Subcutaneous adipose tissue (tissue), 4 donors: Measurements from ENCODE around the gene WFDC10A. TPM values are rescaled to one million over a fixed set of nuclear protein-coding genes. Genes with fewer than 3 reads are reported as not detected.

Source experiments
- total RNA-seq, 4 donors: library from RNA; depleted of rRNA; stranded (reverse); fragments of >200 nt; gene quantifications; one replicate each; pipeline ENCODE4 v1.1.0, GENCODE V29; 2016
- TF ChIP-seq, protein P1 (sequence below): fragments of 450-650 bp; IDR thresholded peaks from one replicate; pipeline ENCODE4 v1.5.1; 2016; ENCODE audit warnings: low read depth, mild to moderate bottlenecking, control low read depth, antibody characterized with exemption, moderate library complexity

The WFDC10A gene
- total RNA-seq, 4 donors from 2014 or later = not detected

DNA sequence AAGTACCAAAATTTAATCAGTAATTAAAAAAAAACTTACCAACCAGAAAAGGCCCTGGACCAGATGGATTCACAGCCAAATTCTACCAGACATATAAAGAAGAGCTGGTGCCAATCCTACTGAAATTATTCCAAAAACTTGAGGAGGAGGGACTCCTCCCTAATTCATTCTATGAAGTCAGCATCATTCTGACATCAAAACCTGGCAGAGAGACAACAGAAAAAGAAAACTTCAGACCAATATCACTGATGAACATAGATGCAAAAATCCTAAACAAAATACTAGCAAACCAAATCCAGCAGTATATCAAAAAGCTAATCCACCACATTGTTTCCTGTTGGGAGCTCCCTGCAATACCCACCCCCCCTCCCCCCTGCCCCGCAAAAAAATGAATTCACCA lies 40.6 kb downstream of the WFDC10A start, which contains the start of gene WFDC11:
TSS of gene WFDC11 (minus strand) at position 101 of the 400 bp plus-strand sequence. CDS start 19,639 bp downstream, outside the sequence.
- TF ChIP-seq, protein P1, sequence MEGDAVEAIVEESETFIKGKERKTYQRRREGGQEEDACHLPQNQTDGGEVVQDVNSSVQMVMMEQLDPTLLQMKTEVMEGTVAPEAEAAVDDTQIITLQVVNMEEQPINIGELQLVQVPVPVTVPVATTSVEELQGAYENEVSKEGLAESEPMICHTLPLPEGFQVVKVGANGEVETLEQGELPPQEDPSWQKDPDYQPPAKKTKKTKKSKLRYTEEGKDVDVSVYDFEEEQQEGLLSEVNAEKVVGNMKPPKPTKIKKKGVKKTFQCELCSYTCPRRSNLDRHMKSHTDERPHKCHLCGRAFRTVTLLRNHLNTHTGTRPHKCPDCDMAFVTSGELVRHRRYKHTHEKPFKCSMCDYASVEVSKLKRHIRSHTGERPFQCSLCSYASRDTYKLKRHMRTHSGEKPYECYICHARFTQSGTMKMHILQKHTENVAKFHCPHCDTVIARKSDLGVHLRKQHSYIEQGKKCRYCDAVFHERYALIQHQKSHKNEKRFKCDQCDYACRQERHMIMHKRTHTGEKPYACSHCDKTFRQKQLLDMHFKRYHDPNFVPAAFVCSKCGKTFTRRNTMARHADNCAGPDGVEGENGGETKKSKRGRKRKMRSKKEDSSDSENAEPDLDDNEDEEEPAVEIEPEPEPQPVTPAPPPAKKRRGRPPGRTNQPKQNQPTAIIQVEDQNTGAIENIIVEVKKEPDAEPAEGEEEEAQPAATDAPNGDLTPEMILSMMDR = no peak

DNA sequence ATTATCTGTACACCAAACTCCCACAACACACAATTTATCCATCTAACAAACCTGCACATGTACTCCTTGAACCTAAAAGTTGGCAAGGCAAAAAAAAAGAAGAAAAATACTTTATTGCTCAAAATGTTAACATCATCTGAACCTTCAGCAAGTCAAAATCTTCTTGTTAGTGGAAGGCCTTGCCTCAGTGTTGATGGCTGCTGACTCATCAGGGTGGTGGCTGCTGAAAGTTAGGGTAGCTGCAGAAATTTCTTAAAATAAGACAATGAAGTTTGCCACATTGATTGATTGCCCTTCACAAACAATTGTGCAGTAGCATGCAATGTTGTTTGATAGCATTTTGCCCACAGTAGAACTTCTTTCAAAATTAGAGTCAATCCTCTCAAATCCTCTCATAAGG lies 43.2 kb downstream of the WFDC10A start:
- TF ChIP-seq, protein P1 = no peak

DNA sequence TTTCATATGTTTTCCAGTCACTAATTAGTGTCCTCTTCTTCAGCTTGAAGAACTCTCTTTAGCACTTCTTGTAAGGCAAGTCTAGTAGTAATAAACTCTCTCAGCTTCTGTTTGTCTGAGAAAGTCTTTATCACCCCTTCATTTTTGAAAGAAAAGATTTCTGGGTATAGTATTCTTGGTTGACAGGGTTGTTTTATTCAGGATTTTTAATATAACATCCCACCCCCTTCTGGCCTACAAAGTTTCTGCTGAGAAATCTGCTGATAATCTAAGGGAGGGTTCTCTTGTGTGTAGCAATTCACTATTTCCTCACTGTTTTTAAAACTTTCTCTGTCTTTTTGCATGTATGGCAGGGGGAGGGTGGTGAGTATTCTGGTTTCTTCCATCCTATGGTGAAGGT lies 50.1 kb downstream of the WFDC10A start:
- TF ChIP-seq, protein P1 = no peak

Other genes with a start within 250 kb of the WFDC10A start
- 10 to 100 TPM; 20.5 to 42.3 (median 24.3) TPM for gene DBNDD2, start 221.4 kb upstream of the WFDC10A start, total RNA-seq
- gene PIGT, start 213.6 kb upstream of the WFDC10A start, total RNA-seq = 10 to 100 TPM; 49.5 to 94.0 (median 79.9) TPM
- gene WFDC2, start 160.0 kb upstream of the WFDC10A start, total RNA-seq = 1 to 10 TPM in 1 of 4 donors, not detected in 3; 2.6 TPM
- not detected for gene SPINT3, start 114.1 kb upstream of the WFDC10A start, total RNA-seq
- not detected for gene WFDC6, start 90.3 kb upstream of the WFDC10A start, total RNA-seq
- not detected for gene EPPIN, start 82.3 kb upstream of the WFDC10A start, total RNA-seq
- not detected for gene WFDC8, start 50.5 kb upstream of the WFDC10A start, total RNA-seq
- not detected for gene WFDC9, start 1.5 kb downstream of the WFDC10A start, total RNA-seq
- gene WFDC11, start 40.5 kb downstream of the WFDC10A start, total RNA-seq = not detected
- gene WFDC13, start 72.3 kb downstream of the WFDC10A start, total RNA-seq = not detected
- not detected for gene WFDC10B, start 75.3 kb downstream of the WFDC10A start, total RNA-seq
- not detected for gene SPINT4, start 92.6 kb downstream of the WFDC10A start, total RNA-seq
- not detected for gene WFDC3, start 162.1 kb downstream of the WFDC10A start, total RNA-seq
- gene DNTTIP1, start 162.2 kb downstream of the WFDC10A start, total RNA-seq = 10 to 100 TPM; 17.0 to 28.1 (median 23.3) TPM
- gene UBE2C, start 182.9 kb downstream of the WFDC10A start, total RNA-seq = 1 to 10 TPM in 3 of 4 donors, not detected in 1; 1.3 to 3.1 (median 1.8) TPM
- 1 to 10 TPM in 3 of 4 donors, not detected in 1; 2.3 to 3.1 (median 2.4) TPM for gene TNNC2, start 197.6 kb downstream of the WFDC10A start, total RNA-seq
- 100 to 1,000 TPM in 2 of 4 donors, 10 to 100 TPM in 2; 31.6 to 153 (median 90.8) TPM for gene SNX21, start 204.1 kb downstream of the WFDC10A start, total RNA-seq
- 10 to 100 TPM; 21.9 to 32.6 (median 27.1) TPM for gene ACOT8, start 227.7 kb downstream of the WFDC10A start, total RNA-seq
- 1 to 10 TPM; 2.1 to 4.4 (median 2.7) TPM for gene ZSWIM3, start 227.9 kb downstream of the WFDC10A start, total RNA-seq